GM12891 (cell line): ENCODE measurements around the gene PLCB1.

Experiments used
- DNase-seq: peaks from one replicate; pipeline ENCODE4 v3.0.0; 2011; ENCODE audit warnings: low spot score; ENCODE audit not compliant: insufficient read length
- FAIRE-seq: peaks from 2 replicates; lab custom pipeline; 2011; peaks lifted over from hg19 to GRCh38; lab: Jason Lieb, UNC
- PAX5 ChIP-seq: IDR thresholded peaks from 2 replicates; pipeline ENCODE4 v1.6.1; 2011; ENCODE audit warnings: low read length, moderate library complexity, mild to moderate bottlenecking; ENCODE audit not compliant: insufficient read depth, severe bottlenecking
- POLR2A ChIP-seq: IDR thresholded peaks from 2 replicates; pipeline ENCODE4 v1.6.1; 2011; ENCODE audit warnings: low read depth, low read length, control low read depth
- POLR2AphosphoS5 ChIP-seq: IDR thresholded peaks from 2 replicates; pipeline ENCODE4 v1.6.1; 2011; ENCODE audit warnings: low read depth, low read length, control low read depth
- POU2F2 ChIP-seq: IDR thresholded peaks from 2 replicates; pipeline ENCODE4 v1.6.1; 2011; ENCODE audit warnings: low read depth, mild to moderate bottlenecking, control low read depth, low read length, moderate library complexity
- SPI1 ChIP-seq: IDR thresholded peaks from 2 replicates; pipeline ENCODE4 v1.6.1; 2011; ENCODE audit warnings: low read depth, low read length, control low read depth
- TAF1 ChIP-seq: IDR thresholded peaks from 2 replicates; pipeline ENCODE4 v1.6.1; 2011; ENCODE audit warnings: low read depth, low read length, control low read depth

PLCB1 gene

DNA sequence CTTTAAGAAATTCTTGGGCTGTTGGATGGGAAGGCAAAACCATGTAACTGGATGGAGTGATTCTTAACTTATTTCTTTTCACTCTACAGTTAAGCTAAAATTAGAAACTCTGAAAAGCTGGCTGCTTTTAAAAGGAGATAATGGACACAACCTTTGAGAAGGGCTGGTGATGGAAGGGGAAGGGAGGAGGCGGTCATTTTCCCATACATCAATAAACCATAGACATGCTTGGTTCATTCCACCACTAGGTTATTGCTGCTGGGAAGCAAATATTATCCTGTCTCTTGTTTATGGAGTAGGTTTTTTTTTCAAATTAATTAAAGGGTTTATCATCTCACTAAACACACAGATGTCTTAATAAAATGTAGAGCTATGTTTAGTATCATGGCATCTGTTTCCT, 76.2 kb downstream of the PLCB1 start:
- FAIRE-seq (no peak), DNase-seq (no peak)
- TF ChIP-seq POLR2AphosphoS5, result no peak
- TF ChIP-seq SPI1, result no peak
- TF ChIP-seq PAX5, result no peak
- no peak for TF ChIP-seq POLR2A
- no peak for TF ChIP-seq TAF1
- TF ChIP-seq POU2F2, result no peak

DNA sequence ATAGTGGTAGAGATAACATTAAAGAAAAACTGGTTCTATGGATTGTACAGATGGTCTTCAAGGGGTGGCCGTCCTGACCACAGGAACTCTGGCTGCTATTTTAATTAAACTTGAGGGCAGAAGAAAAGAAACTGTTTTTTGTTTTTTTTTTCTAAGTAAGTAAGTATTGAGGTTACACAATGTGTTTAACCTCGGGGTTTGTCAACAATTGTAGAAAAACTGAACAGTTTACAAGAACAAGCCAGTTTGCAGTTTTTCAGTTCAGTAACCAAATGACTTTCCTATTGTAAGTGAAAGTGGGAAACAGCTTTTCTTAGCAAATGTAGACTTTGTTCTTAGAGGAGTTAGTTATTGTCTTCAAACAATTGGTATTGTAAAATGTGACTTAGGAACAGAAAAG, 77.0 kb downstream of the PLCB1 start:
- TF ChIP-seq POLR2AphosphoS5 (no peak), POU2F2 (no peak), POLR2A (no peak), SPI1 (no peak), TAF1 (no peak), PAX5 (no peak)
- no peak for FAIRE-seq
- DNase-seq, result no peak

DNA sequence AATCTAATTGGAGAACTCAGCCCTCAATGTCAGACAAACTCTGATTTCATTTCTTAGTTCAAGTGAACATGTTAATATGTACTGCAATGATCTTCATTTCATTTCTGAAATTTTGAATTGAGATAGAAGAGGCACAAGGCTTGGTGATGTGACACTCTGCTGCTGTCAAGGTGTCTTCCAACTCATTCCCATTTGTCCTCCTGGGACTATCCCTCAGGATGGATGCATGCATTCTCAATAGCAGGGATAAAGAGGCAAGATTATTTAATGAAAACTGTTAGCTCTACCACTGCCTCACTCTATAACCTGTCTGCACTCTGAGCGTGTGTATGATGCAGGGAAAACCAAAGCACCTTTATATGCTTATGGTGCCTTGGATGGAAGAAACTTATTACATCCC, 78.7 kb downstream of the PLCB1 start:
- DNase-seq (no peak), FAIRE-seq (no peak)
- TF ChIP-seq POLR2A (no peak), SPI1 (no peak), PAX5 (no peak), POU2F2 (no peak), TAF1 (no peak), POLR2AphosphoS5 (no peak)

DNA sequence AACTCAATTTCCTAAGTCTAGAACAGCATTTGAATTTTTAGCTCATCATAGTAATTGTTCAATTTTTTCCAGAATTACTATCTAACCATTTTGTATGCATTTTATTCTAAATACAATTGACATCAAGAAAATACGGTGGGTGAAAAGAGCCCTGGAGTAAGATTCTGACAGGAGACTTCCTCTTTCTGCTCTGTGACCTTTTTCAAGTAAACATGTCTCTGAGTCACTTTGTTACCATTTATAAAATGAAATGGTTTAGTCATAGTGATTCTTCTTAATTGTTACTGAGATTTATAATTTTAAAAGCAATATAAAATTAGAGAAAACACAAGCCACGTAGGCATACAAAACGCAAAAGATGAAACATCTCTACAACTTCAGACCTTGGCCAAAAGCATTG, 80.2 kb downstream of the PLCB1 start:
- FAIRE-seq, result no peak
- TF ChIP-seq PAX5, result no peak
- TF ChIP-seq SPI1, result peak; percentile 85
- DNase-seq, result no peak

DNA sequence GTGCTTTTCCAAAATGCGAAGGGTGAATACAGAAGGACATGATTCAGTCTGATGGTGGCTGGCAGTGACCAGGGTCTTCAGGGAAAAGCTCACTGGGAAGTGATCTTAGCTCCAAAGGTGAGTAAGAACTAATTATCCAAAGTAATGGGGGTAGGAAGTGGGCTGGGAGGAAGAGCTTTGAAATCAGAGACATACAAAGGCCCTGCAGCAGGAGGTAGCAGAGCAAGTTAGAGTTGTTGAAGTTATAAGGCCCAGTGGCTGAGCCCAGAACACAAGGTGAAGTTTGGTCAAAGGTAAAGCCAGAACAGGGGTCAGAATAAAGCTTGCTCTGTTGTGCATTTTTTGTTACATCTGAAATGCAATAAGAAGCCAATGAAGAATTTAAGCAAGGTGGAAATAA, 81.2 kb downstream of the PLCB1 start:
- DNase-seq (no peak), FAIRE-seq (no peak)
- no peak for TF ChIP-seq POLR2AphosphoS5
- no peak for TF ChIP-seq POLR2A
- TF ChIP-seq SPI1, result no peak
- no peak for TF ChIP-seq POU2F2
- no peak for TF ChIP-seq TAF1
- TF ChIP-seq PAX5, result no peak

DNA sequence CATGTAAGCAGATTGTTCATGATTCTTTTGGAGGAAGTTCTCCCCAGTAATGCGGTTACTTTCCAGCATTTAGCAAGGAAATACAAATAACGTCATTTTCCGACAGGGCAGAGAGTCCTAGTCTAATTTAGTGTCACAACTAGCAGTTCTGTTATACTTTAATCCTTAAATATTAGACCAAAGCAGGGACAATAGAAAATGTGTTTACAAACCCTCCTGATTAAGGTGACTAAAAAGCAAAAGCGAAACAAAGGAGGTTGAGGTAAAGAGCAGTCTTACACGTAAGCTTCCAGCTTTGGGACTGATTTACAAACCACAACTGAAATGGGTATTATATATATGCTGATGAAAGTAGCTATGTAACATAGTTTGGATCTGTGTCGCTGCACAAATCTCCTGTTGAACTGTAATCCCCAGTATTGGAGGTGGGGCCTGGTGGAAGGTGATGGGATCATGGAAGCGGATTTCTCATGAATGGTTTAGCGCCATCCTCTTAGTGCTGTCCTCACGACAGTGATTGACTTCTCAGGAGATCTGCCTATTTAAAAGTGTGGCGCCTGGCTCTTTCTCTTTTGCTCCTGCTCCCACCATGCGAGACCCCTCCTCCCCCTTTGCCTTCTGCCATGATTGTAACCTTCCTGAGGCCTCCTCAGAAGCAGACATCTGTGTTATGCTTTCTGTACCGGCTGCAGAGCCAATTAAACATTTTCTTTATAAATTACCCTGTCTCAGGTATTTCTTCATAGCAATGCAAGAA, 81.9 kb downstream of the PLCB1 start:
- TF ChIP-seq TAF1 (no peak), POLR2AphosphoS5 (no peak), POLR2A (no peak), PAX5 (no peak), POU2F2 (no peak), SPI1 (no peak)
- DNase-seq (no peak), FAIRE-seq (peak; percentile 62)

DNA sequence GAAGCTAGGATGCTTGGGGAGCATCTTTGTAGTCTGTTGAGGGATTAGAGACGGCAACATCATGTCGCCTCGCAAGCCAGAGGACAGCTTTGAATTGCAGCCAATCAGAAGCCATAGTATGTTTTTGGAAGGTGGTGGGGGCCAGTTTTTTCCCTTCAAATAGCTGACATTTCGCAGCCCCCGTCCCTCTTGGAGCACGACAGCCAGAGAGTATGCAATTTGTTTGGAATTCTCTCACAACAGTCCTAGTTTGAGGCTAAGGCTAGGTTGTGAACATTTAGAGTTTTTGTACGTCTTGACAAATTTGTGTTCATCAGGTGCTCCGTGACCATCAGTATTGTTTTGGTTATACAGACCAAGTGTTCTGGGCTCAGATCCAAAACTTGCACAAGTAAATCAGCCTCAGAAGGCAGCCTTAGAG, 83.3 kb downstream of the PLCB1 start:
- FAIRE-seq, result no peak
- no peak for DNase-seq
- TF ChIP-seq SPI1 (no peak), POLR2AphosphoS5 (no peak), POU2F2 (no peak), TAF1 (no peak), POLR2A (no peak), PAX5 (no peak)

DNA sequence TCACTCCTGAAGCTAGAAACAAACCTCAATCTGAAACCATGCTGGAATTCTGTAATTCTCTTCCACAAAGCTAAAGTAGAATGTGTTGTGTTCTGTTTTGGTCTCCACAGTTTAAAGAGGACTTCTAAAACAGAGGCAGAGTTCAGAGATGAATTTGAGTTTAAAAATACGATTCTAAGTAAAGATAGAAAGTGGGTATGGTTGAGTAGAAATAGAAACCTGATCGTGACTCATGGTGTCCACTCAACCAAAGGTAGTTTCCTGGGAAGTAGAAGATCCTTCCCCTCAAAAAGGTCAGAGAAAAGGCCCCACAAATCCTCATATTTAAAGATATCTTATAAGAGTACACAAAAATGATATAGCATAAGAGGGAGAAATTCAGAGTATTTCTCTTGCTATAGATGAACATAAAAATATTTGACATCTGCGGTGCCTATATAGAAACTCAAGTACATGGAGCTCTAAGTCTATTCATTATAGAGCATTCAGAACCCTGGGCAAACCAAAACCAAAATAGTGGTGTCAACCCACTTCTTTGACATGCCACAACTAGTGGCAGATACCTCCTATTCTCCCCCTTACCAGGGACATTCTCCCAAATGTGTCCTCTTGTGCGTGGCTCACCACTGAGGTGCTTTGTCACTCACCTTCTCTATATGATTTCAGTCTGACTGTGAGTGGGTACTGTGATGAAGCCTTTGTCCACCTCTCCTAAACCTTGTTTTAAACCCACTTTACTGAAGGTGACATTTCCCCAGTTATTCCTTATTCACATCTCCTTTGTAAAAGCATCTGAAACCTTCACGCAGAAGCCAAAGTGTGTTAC, 84.5 kb downstream of the PLCB1 start:
- DNase-seq (no peak), FAIRE-seq (no peak)
- no peak for TF ChIP-seq PAX5
- TF ChIP-seq TAF1, result no peak
- TF ChIP-seq SPI1, result no peak
- no peak for TF ChIP-seq POU2F2
- TF ChIP-seq POLR2AphosphoS5, result no peak
- no peak for TF ChIP-seq POLR2A

DNA sequence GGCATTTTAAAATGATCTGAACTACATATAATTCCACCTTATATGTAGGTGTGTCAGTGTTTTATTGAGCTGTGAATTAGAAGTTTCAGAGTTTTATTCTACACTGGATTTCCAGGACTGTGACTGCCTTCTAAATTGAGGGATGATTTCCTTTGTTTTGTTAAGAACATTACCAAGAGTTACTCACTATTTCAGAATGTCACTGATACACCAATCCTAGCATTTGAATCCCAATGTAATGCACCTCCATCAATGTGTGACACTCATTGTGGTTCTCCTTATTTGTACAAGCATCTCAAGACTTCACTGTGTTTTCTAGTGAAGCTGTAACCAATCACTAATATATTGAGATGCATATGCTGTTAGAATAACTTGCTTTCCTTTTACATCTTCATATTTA, 86.8 kb downstream of the PLCB1 start:
- DNase-seq (no peak), FAIRE-seq (no peak)
- TF ChIP-seq POLR2A (no peak), POU2F2 (no peak), TAF1 (no peak), POLR2AphosphoS5 (no peak), SPI1 (no peak), PAX5 (no peak)
